Measurements from ENCODE around the gene MRTFB.

The MRTFB gene

GRCh38 chr16:14302399-14303181 lies 231.5 kb downstream of the MRTFB start:
- Histone ChIP-seq H3K14ac (ENCODE audit: low read length in 2 of 2) (peak overlapping the region in 1 of 2 experiments; percentile 97), H2BK120ac (ENCODE audit: low read depth, low read length) (peak overlapping the region; percentile 89), H2BK5ac (ENCODE audit: low read depth, low read length, poor library complexity, severe bottlenecking) (peak overlapping the region; percentile 95), H4K8ac (ENCODE audit: low read length) (peak overlapping the region; percentile 28), H2AK5ac (ENCODE audit: low read length, severe bottlenecking) (no peak overlapping the region), H2BK12ac (ENCODE audit: low read length in 2 of 2) (peak overlapping the region in 1 of 2 experiments; percentile 59), H3K4me2 (ENCODE audit: low read length, poor library complexity, severe bottlenecking) (peak overlapping the region; percentile 81), H3K4ac (ENCODE audit: low read depth in 1 of 2, low read length in 2 of 2) (peak overlapping the region in 1 of 2 experiments; percentile 17), H3K4me3 (ENCODE audit: insufficient read depth in 1 of 2, low read depth in 1 of 2, low read length in 2 of 2) (peak overlapping the region; percentile 92 to 95), H3K18ac (ENCODE audit: low read depth in 1 of 2, low read length in 2 of 2) (peak overlapping the region; percentile 86 to 90), H2AFZ (ENCODE audit: low read depth, low read length) (peak overlapping the region; percentile 73), H4K91ac (ENCODE audit: low read length) (peak overlapping the region; percentile 68), H3K9me3 (ENCODE audit: control insufficient read depth, low read length) (no peaks in the 10 kb centered on the region), H3K4me1 (ENCODE audit: control insufficient read depth, insufficient read depth, low read depth, low read length) (peaks cover 17% of the 10 kb centered on the region), H3K79me1 (replicated peaks; ENCODE audit: low read length, poor library complexity, severe bottlenecking) (no peaks in the 10 kb centered on the region), H3K23ac (ENCODE audit: low read length in 2 of 2) (peak overlapping the region in 1 of 2 experiments; percentile 97), H3K9ac (ENCODE audit: low read length) (peak overlapping the region; percentile 89), H3K36me3 (ENCODE audit: control insufficient read depth in 1 of 2, insufficient read depth in 2 of 2, low read depth in 1 of 2, low read length in 2 of 2) (no peaks in the 10 kb centered on the region), H3K27ac (ENCODE audit: low read length, poor library complexity, severe bottlenecking) (peak overlapping the region; percentile 66), H2BK15ac (ENCODE audit: low read depth, poor library complexity, severe bottlenecking) (peak overlapping the region; percentile 67), H3K27me3 (ENCODE audit: control insufficient read depth in 1 of 2, insufficient read depth in 1 of 2, low read length in 2 of 2) (no peaks in the 10 kb centered on the region)
- peak; percentile 41 for DNase-seq
- WGBS: 0% methylated on average over 49 of the region's 86 CpGs

DNA sequence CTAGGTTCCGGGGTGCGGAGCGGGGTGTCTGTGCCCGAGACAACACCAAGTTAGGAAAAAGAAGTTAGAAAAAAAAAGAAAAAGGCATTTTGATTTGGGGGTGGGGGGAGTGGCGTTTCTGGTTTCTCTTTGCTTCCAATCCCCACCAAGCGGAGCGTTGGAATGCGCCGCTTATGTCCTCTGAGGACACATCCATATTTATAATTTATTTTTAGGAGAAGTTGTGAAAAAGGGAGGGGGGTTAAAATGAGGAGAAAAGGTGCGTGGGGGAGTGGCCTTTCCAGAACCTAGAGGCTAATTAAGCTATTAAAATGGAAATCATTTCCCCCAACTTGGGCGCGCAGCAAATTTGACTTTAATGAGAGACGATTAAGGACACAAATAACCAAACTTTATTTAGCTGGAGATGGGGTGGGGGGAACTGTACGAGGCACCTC lies 232.1 kb downstream of the MRTFB start:
- peak overlapping the region; percentile 89 for H3K9ac ChIP-seq (ENCODE audit: low read length)
- 2% methylated on average over 8 of the region's 14 CpGs for WGBS
- H4K91ac ChIP-seq (ENCODE audit: low read length): no peak overlapping the region
- H3K4ac ChIP-seq (ENCODE audit: low read depth in 1 of 2, low read length in 2 of 2): peak overlapping the region in 1 of 2 experiments; percentile 17
- H3K18ac ChIP-seq (ENCODE audit: low read depth in 1 of 2, low read length in 2 of 2): peak overlapping the region; percentile 86 to 90
- no peaks in the 10 kb centered on the region for H3K79me1 ChIP-seq (replicated peaks; ENCODE audit: low read length, poor library complexity, severe bottlenecking)
- H3K27ac ChIP-seq (ENCODE audit: low read length, poor library complexity, severe bottlenecking): peak overlapping the region; percentile 66
- peaks cover 0 to 3% of the 10 kb centered on the region in 2 experiments for H3K36me3 ChIP-seq (ENCODE audit: control insufficient read depth in 1 of 2, insufficient read depth in 2 of 2, low read depth in 1 of 2, low read length in 2 of 2)
- DNase-seq: peak; percentile 45
- H2BK120ac ChIP-seq (ENCODE audit: low read depth, low read length): peak overlapping the region; percentile 89
- no peak overlapping the region for H4K8ac ChIP-seq (ENCODE audit: low read length)
- peak overlapping the region in 1 of 2 experiments; percentile 52 for H2BK12ac ChIP-seq (ENCODE audit: low read length in 2 of 2)
- H3K14ac ChIP-seq (ENCODE audit: low read length in 2 of 2): peak overlapping the region in 1 of 2 experiments; percentile 76
- H3K27me3 ChIP-seq (ENCODE audit: control insufficient read depth in 1 of 2, insufficient read depth in 1 of 2, low read length in 2 of 2): no peaks in the 10 kb centered on the region
- H2AFZ ChIP-seq (ENCODE audit: low read depth, low read length): peak overlapping the region; percentile 73
- peak overlapping the region; percentile 90 for H2BK5ac ChIP-seq (ENCODE audit: low read depth, low read length, poor library complexity, severe bottlenecking)
- H2AK5ac ChIP-seq (ENCODE audit: low read length, severe bottlenecking): no peak overlapping the region
- no peaks in the 10 kb centered on the region for H3K9me3 ChIP-seq (ENCODE audit: control insufficient read depth, low read length)
- peak overlapping the region; percentile 23 for H2BK15ac ChIP-seq (ENCODE audit: low read depth, poor library complexity, severe bottlenecking)
- H3K4me2 ChIP-seq (ENCODE audit: low read length, poor library complexity, severe bottlenecking): peak overlapping the region; percentile 81
- peaks cover 24% of the 10 kb centered on the region for H3K4me1 ChIP-seq (ENCODE audit: control insufficient read depth, insufficient read depth, low read depth, low read length)
- H3K4me3 ChIP-seq (ENCODE audit: insufficient read depth in 1 of 2, low read depth in 1 of 2, low read length in 2 of 2): peak overlapping the region; percentile 92 to 95
- H3K23ac ChIP-seq (ENCODE audit: low read length in 2 of 2): no peak overlapping the region

- H3K18ac ChIP-seq (ENCODE audit: low read depth in 1 of 2, low read length in 2 of 2): peak overlapping the region in 1 of 2 experiments; percentile 28
- H3K27ac ChIP-seq (ENCODE audit: low read length, poor library complexity, severe bottlenecking): peak overlapping the region; percentile 66
- peak overlapping the region; percentile 31 for H4K91ac ChIP-seq (ENCODE audit: low read length)
- peak overlapping the region; percentile 82 for H2BK15ac ChIP-seq (ENCODE audit: low read depth, poor library complexity, severe bottlenecking)
- peak overlapping the region in 1 of 2 experiments; percentile 61 for H3K14ac ChIP-seq (ENCODE audit: low read length in 2 of 2)
- H3K27me3 ChIP-seq (ENCODE audit: control insufficient read depth in 1 of 2, insufficient read depth in 1 of 2, low read length in 2 of 2): no peaks in the 10 kb centered on the region
- H3K79me1 ChIP-seq (replicated peaks; ENCODE audit: low read length, poor library complexity, severe bottlenecking): no peaks in the 10 kb centered on the region
- H2AK5ac ChIP-seq (ENCODE audit: low read length, severe bottlenecking): peak overlapping the region; percentile 64
- peak overlapping the region; percentile 89 for H3K9ac ChIP-seq (ENCODE audit: low read length)
- H3K4me1 ChIP-seq (ENCODE audit: control insufficient read depth, insufficient read depth, low read depth, low read length): peaks cover 28% of the 10 kb centered on the region
- peak; percentile 38 for DNase-seq
- peaks cover 0 to 3% of the 10 kb centered on the region in 2 experiments for H3K36me3 ChIP-seq (ENCODE audit: control insufficient read depth in 1 of 2, insufficient read depth in 2 of 2, low read depth in 1 of 2, low read length in 2 of 2)
- no peak overlapping the region for H2BK120ac ChIP-seq (ENCODE audit: low read depth, low read length)
- peak overlapping the region in 1 of 2 experiments; percentile 60 for H3K4ac ChIP-seq (ENCODE audit: low read depth in 1 of 2, low read length in 2 of 2)
- H2BK12ac ChIP-seq (ENCODE audit: low read length in 2 of 2): peak overlapping the region in 1 of 2 experiments; percentile 52
- peak overlapping the region; percentile 81 for H3K4me2 ChIP-seq (ENCODE audit: low read length, poor library complexity, severe bottlenecking)
- no peak overlapping the region for H2BK5ac ChIP-seq (ENCODE audit: low read depth, low read length, poor library complexity, severe bottlenecking)
- peak overlapping the region; percentile 57 for H4K8ac ChIP-seq (ENCODE audit: low read length)
- WGBS: 15% methylated on average over 30 of the region's 31 CpGs
- no peaks in the 10 kb centered on the region for H3K9me3 ChIP-seq (ENCODE audit: control insufficient read depth, low read length)
- no peak overlapping the region for H3K23ac ChIP-seq (ENCODE audit: low read length in 2 of 2)
- H3K4me3 ChIP-seq (ENCODE audit: insufficient read depth in 1 of 2, low read depth in 1 of 2, low read length in 2 of 2): peak overlapping the region; percentile 68 to 92
- H2AFZ ChIP-seq (ENCODE audit: low read depth, low read length): no peak overlapping the region
Observed at GRCh38 chr16:14303639-14304394, 232.7 kb downstream of the MRTFB start.

All from mesenchymal stem cell (in vitro differentiated cells and primary cell).